ENCODE data around the gene RAPGEF6. TPM values are rescaled to one million over a fixed set of nuclear protein-coding genes. Genes with fewer than 3 reads are reported as not detected.

Gene RAPGEF6
- total and polyA plus RNA-seq, 2 donors = 11.3 to 21.4 TPM

DNA sequence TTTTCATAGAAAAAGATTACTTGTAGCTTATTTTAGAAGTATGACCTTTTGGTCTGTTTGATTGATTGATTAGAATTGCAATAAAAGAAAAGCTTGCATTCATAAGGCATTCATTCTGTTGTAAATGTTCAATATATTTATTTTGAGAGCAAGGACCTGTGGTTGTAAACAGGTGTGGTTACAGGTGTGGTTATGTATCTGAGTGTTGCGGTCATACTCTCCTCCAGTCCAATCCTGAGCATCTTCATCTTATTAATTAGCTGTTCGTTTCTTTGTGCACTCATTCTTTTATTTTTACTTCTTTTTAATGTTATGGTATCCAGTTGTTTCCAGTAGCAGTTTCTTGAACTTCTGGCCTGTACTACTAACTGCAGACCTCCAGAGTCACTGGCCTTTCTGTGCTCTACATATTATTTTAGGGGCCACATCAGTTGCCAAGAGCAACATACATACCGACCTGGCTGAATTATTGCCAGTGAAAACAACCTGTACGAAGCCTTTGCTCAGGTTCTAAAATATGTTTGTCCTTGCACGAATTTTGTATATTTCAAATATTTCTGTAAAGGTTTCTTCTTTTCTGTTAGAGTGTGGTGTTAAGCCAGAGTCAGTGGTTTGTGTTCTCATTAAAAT lies 242.4 kb downstream of the RAPGEF6 start:
- Histone ChIP-seq H3K4me3 (ENCODE audit: low read length in 2 of 2) (no peak overlapping the region), H3K9me3 (ENCODE audit: control insufficient read depth in 2 of 2, insufficient read depth in 1 of 2, low read length in 1 of 2) (no peaks in the 10 kb centered on the region), H3K4me1 (ENCODE audit: control insufficient read depth in 2 of 2, insufficient read depth in 2 of 2, low read length in 2 of 2) (no peaks in the 10 kb centered on the region), H3K27me3 (ENCODE audit: control insufficient read depth in 2 of 2, insufficient read depth in 1 of 2, low read length in 1 of 2) (no peaks in the 10 kb centered on the region), H3K27ac (ENCODE audit: low read depth in 1 of 2, low read length in 1 of 2) (no peak overlapping the region), H3K36me3 (ENCODE audit: control insufficient read depth in 2 of 2, insufficient read depth in 2 of 2, low read length in 1 of 2) (peaks cover 25 to 74% of the 10 kb centered on the region in 2 donors)
- DNase-seq (ENCODE audit: low read depth in 6 of 9, low spot score in 9 of 9) = no peak
- 97% methylated on average over 5 of the region's 5 CpGs for WGBS

- Histone ChIP-seq H3K4me1 (ENCODE audit: control insufficient read depth in 2 of 2, insufficient read depth in 2 of 2, low read length in 2 of 2) (no peaks in the 10 kb centered on the region), H3K4me3 (ENCODE audit: low read length in 2 of 2) (no peak overlapping the region), H3K9me3 (ENCODE audit: control insufficient read depth in 2 of 2, insufficient read depth in 1 of 2, low read length in 1 of 2) (no peaks in the 10 kb centered on the region), H3K36me3 (ENCODE audit: control insufficient read depth in 2 of 2, insufficient read depth in 2 of 2, low read length in 1 of 2) (peaks cover 25 to 64% of the 10 kb centered on the region in 2 donors), H3K27me3 (ENCODE audit: control insufficient read depth in 2 of 2, insufficient read depth in 1 of 2, low read length in 1 of 2) (no peaks in the 10 kb centered on the region), H3K27ac (ENCODE audit: low read depth in 1 of 2, low read length in 1 of 2) (no peak overlapping the region)
- 49% methylated on average over 1 of the region's 1 CpG for WGBS
- no peak for DNase-seq (ENCODE audit: low read depth in 6 of 9, low spot score in 9 of 9)
Observed at GRCh38 chr5:131389869-131390265, 245.2 kb downstream of the RAPGEF6 start.

GRCh38 chr5:131389096-131389868 lies 245.7 kb downstream of the RAPGEF6 start:
- no peak overlapping the region for H3K4me3 ChIP-seq (ENCODE audit: low read length in 2 of 2)
- H3K27me3 ChIP-seq (ENCODE audit: control insufficient read depth in 2 of 2, insufficient read depth in 1 of 2, low read length in 1 of 2) = no peaks in the 10 kb centered on the region
- WGBS = 86% methylated on average over 4 of the region's 4 CpGs
- no peak overlapping the region for H3K27ac ChIP-seq (ENCODE audit: low read depth in 1 of 2, low read length in 1 of 2)
- peaks cover 25 to 61% of the 10 kb centered on the region in 2 donors for H3K36me3 ChIP-seq (ENCODE audit: control insufficient read depth in 2 of 2, insufficient read depth in 2 of 2, low read length in 1 of 2)
- H3K4me1 ChIP-seq (ENCODE audit: control insufficient read depth in 2 of 2, insufficient read depth in 2 of 2, low read length in 2 of 2) = no peaks in the 10 kb centered on the region
- DNase-seq (ENCODE audit: low read depth in 6 of 9, low spot score in 9 of 9) = no peak
- H3K9me3 ChIP-seq (ENCODE audit: control insufficient read depth in 2 of 2, insufficient read depth in 1 of 2, low read length in 1 of 2) = no peaks in the 10 kb centered on the region

DNA sequence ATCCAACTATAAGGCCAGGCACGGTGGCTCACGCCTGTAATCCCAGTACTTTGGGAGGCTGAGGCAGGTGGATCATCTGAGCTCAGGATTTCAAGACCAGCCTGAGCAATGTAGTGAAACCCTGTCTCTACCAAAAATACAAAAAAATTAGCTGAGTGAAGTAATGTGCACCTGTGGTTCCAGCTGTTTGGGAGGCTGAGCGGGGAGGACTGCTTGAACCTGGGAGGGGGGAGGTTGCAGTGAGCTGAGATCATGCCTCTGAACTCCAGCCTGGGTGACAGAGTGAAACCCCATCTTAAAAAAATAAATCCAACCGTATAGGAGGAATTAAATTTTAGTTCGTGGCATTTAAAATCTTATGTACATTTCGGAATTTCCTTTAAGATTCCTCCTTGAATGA lies 247.8 kb downstream of the RAPGEF6 start:
- Histone ChIP-seq H3K27me3 (ENCODE audit: control insufficient read depth in 2 of 2, insufficient read depth in 1 of 2, low read length in 1 of 2) (no peaks in the 10 kb centered on the region), H3K4me1 (ENCODE audit: control insufficient read depth in 2 of 2, insufficient read depth in 2 of 2, low read length in 2 of 2) (peaks cover 7 to 10% of the 10 kb centered on the region in 2 donors), H3K36me3 (ENCODE audit: control insufficient read depth in 2 of 2, insufficient read depth in 2 of 2, low read length in 1 of 2) (peaks cover 11 to 41% of the 10 kb centered on the region in 2 donors), H3K9me3 (ENCODE audit: control insufficient read depth in 2 of 2, insufficient read depth in 1 of 2, low read length in 1 of 2) (no peaks in the 10 kb centered on the region), H3K27ac (ENCODE audit: low read depth in 1 of 2, low read length in 1 of 2) (no peak overlapping the region), H3K4me3 (ENCODE audit: low read length in 2 of 2) (no peak overlapping the region)
- 96% methylated on average over 6 of the region's 6 CpGs for WGBS
- DNase-seq (ENCODE audit: low read depth in 6 of 9, low spot score in 9 of 9) = no peak

- Histone ChIP-seq H3K4me3 (ENCODE audit: low read length in 2 of 2) (no peak overlapping the region), H3K27ac (ENCODE audit: low read depth in 1 of 2, low read length in 1 of 2) (no peak overlapping the region), H3K36me3 (ENCODE audit: control insufficient read depth in 2 of 2, insufficient read depth in 2 of 2, low read length in 1 of 2) (peaks cover 11 to 36% of the 10 kb centered on the region in 2 donors), H3K9me3 (ENCODE audit: control insufficient read depth in 2 of 2, insufficient read depth in 1 of 2, low read length in 1 of 2) (no peaks in the 10 kb centered on the region), H3K4me1 (ENCODE audit: control insufficient read depth in 2 of 2, insufficient read depth in 2 of 2, low read length in 2 of 2) (peaks cover 7 to 13% of the 10 kb centered on the region in 2 donors), H3K27me3 (ENCODE audit: control insufficient read depth in 2 of 2, insufficient read depth in 1 of 2, low read length in 1 of 2) (no peaks in the 10 kb centered on the region)
- no peak for DNase-seq (ENCODE audit: low read depth in 6 of 9, low spot score in 9 of 9)
- WGBS = 95% methylated on average over 4 of the region's 4 CpGs
Observed at GRCh38 chr5:131386779-131387178, 248.2 kb downstream of the RAPGEF6 start.

DNA sequence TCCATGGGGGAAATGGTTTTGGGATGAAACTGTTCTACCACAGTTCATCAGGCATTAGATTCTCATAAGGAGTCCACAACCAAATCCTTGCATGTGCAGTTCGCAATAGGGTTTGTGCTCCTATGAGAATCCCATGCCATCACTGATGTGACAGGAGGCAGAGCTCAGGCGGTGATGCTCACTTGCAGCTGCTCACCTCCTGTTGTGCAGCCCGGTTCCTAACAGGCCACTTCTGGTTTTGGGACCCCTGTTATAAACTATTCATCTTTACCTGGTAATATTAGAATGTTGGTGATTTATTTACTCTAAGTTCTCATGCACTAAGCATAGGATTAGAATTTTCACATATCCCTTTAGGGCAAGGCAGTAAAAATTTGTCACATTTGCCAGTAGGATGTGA lies 248.9 kb downstream of the RAPGEF6 start:
- peaks cover 11 to 31% of the 10 kb centered on the region in 2 donors for H3K36me3 ChIP-seq (ENCODE audit: control insufficient read depth in 2 of 2, insufficient read depth in 2 of 2, low read length in 1 of 2)

GRCh38 chr5:131384616-131385214 lies 250.3 kb downstream of the RAPGEF6 start:
- Histone ChIP-seq H3K36me3 (ENCODE audit: control insufficient read depth in 2 of 2, insufficient read depth in 2 of 2, low read length in 1 of 2) (peaks cover 11 to 26% of the 10 kb centered on the region in 2 donors), H3K4me1 (ENCODE audit: control insufficient read depth in 2 of 2, insufficient read depth in 2 of 2, low read length in 2 of 2) (peaks cover 7 to 26% of the 10 kb centered on the region in 2 donors), H3K4me3 (ENCODE audit: low read length in 2 of 2) (no peak overlapping the region), H3K27me3 (ENCODE audit: control insufficient read depth in 2 of 2, insufficient read depth in 1 of 2, low read length in 1 of 2) (no peaks in the 10 kb centered on the region), H3K9me3 (ENCODE audit: control insufficient read depth in 2 of 2, insufficient read depth in 1 of 2, low read length in 1 of 2) (no peaks in the 10 kb centered on the region), H3K27ac (ENCODE audit: low read depth in 1 of 2, low read length in 1 of 2) (no peak overlapping the region)
- 97% methylated on average over 3 of the region's 3 CpGs for WGBS
- DNase-seq (ENCODE audit: low read depth in 6 of 9, low spot score in 9 of 9) = no peak

More for the DNA sequence above, 248.9 kb downstream of the RAPGEF6 start:
- over 99% methylated on average over 3 of the region's 3 CpGs for WGBS
- DNase-seq (ENCODE audit: low read depth in 6 of 9, low spot score in 9 of 9) = no peak
- no peak overlapping the region for H3K4me3 ChIP-seq (ENCODE audit: low read length in 2 of 2)
- H3K27ac ChIP-seq (ENCODE audit: low read depth in 1 of 2, low read length in 1 of 2) = no peak overlapping the region
- no peaks in the 10 kb centered on the region for H3K9me3 ChIP-seq (ENCODE audit: control insufficient read depth in 2 of 2, insufficient read depth in 1 of 2, low read length in 1 of 2)
- no peaks in the 10 kb centered on the region for H3K27me3 ChIP-seq (ENCODE audit: control insufficient read depth in 2 of 2, insufficient read depth in 1 of 2, low read length in 1 of 2)
- peaks cover 7 to 14% of the 10 kb centered on the region in 2 donors for H3K4me1 ChIP-seq (ENCODE audit: control insufficient read depth in 2 of 2, insufficient read depth in 2 of 2, low read length in 2 of 2)

GRCh38 chr5:131384173-131384572 lies 250.9 kb downstream of the RAPGEF6 start:
- Histone ChIP-seq H3K4me3 (ENCODE audit: low read length in 2 of 2) (no peak overlapping the region), H3K9me3 (ENCODE audit: control insufficient read depth in 2 of 2, insufficient read depth in 1 of 2, low read length in 1 of 2) (no peaks in the 10 kb centered on the region), H3K27ac (ENCODE audit: low read depth in 1 of 2, low read length in 1 of 2) (no peak overlapping the region), H3K27me3 (ENCODE audit: control insufficient read depth in 2 of 2, insufficient read depth in 1 of 2, low read length in 1 of 2) (no peaks in the 10 kb centered on the region), H3K4me1 (ENCODE audit: control insufficient read depth in 2 of 2, insufficient read depth in 2 of 2, low read length in 2 of 2) (peaks cover 7 to 27% of the 10 kb centered on the region in 2 donors), H3K36me3 (ENCODE audit: control insufficient read depth in 2 of 2, insufficient read depth in 2 of 2, low read length in 1 of 2) (peaks cover 11 to 22% of the 10 kb centered on the region in 2 donors)
- DNase-seq (ENCODE audit: low read depth in 6 of 9, low spot score in 9 of 9) = no peak
- 88% methylated on average over 6 of the region's 6 CpGs for WGBS

All from thymus (tissue), 11 donors.